Chondrocyte (in vitro differentiated cells): ENCODE results near the gene GADD45GIP1. TPM values are rescaled to one million over a fixed set of nuclear protein-coding genes. Genes with fewer than 3 reads are reported as not detected.

Experiments used
- DNase-seq: peaks from one replicate; pipeline ENCODE4 v3.0.0; 2021; ENCODE audit warnings: mixed read lengths, low spot score
- H3K27ac Mint-ChIP-seq: one replicate; pipeline ENCODE4 v1.8.0; 2021; ENCODE audit warnings: mild to moderate bottlenecking, moderate library complexity, mixed read lengths; ENCODE audit not compliant: unreplicated experiment
- H3K27me3 Mint-ChIP-seq: 2 replicates; pipeline ENCODE4 v1.8.0; 2021; ENCODE audit warnings: low read depth, mixed read lengths
- H3K36me3 Mint-ChIP-seq: 2 replicates; pipeline ENCODE4 v1.8.0; 2021; ENCODE audit warnings: low read depth, mixed read lengths
- H3K4me1 Mint-ChIP-seq: 2 replicates; pipeline ENCODE4 v1.8.0; 2021; ENCODE audit warnings: low read depth, mild to moderate bottlenecking, mixed read lengths
- H3K4me3 Mint-ChIP-seq: one replicate; pipeline ENCODE4 v1.8.0; 2021; ENCODE audit warnings: mild to moderate bottlenecking, moderate library complexity, mixed read lengths; ENCODE audit not compliant: unreplicated experiment
- H3K9me3 Mint-ChIP-seq: 2 replicates; pipeline ENCODE4 v1.8.0; 2021; ENCODE audit warnings: low read depth, mixed read lengths
- CTCF ChIP-seq: fragments of 200-600 bp; sonication (generic); IDR thresholded peaks from 2 replicates; pipeline ENCODE4 v1.5.0; 2021; ENCODE audit warnings: antibody characterized with exemption, mild to moderate bottlenecking, moderate library complexity
- total RNA-seq: library from RNA; stranded (reverse); gene quantifications from 3 replicates; pipeline ENCODE4 v1.2.1, GENCODE V29; 2021

GADD45GIP1 gene
- total RNA-seq, 1 donor from 2014 or later, result 29.1 TPM

DNA sequence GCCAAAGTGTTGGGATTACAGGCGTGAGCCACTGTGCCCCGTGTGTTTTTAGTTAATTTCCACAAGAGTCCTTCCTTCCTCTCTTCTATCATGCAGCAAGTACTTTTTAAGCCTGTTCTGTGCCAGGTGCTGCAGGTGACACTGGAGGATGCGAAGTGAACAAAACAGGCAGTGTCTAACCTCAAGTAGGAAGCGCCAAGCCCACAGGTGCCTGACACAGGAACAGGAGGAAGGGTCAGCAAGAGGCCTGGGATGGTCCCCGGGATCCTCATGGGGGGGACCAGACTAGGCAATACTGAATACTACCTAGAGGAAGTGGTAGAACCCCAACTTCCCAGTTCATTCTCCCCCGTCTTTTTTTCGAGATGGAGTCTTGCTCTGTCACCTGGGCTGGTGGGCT lies 20.4 kb downstream of the GADD45GIP1 start:
- Mint-ChIP-seq H3K9me3 (no peaks in the 10 kb centered on the region), H3K4me3 (no peak overlapping the region), H3K27ac (no peak overlapping the region), H3K27me3 (no peaks in the 10 kb centered on the region), H3K36me3 (peaks cover 22% of the 10 kb centered on the region), H3K4me1 (peaks cover 48% of the 10 kb centered on the region)
- DNase-seq, result no peak
- TF ChIP-seq CTCF, result no peak

- Mint-ChIP-seq H3K36me3 (peaks cover 12% of the 10 kb centered on the region), H3K4me3 (no peak overlapping the region), H3K9me3 (no peaks in the 10 kb centered on the region), H3K27ac (no peak overlapping the region), H3K27me3 (no peaks in the 10 kb centered on the region), H3K4me1 (peaks cover 34% of the 10 kb centered on the region)
- TF ChIP-seq CTCF, result no peak
- no peak for DNase-seq
These were observed 22.0 kb downstream of the GADD45GIP1 start for GRCh38 chr19:12935071-12935470.

GRCh38 chr19:12933287-12934072 lies 23.5 kb downstream of the GADD45GIP1 start, which contains the start of gene FARSA:
Gene FARSA, minus strand, starts transcription at chr19:12933711. Its CDS starts 15 bp downstream, at chr19:12933696.
- peaks cover 26% of the 10 kb centered on the region for H3K4me1 Mint-ChIP-seq
- peaks cover 5% of the 10 kb centered on the region for H3K36me3 Mint-ChIP-seq
- H3K27me3 Mint-ChIP-seq, result no peaks in the 10 kb centered on the region
- no peak for DNase-seq
- peak within 1 kb of the TSS; percentile 85 for H3K27ac Mint-ChIP-seq
- H3K9me3 Mint-ChIP-seq, result no peaks in the 10 kb centered on the region
- TF ChIP-seq CTCF, result no peak
- peak within 1 kb of the TSS; percentile 95 for H3K4me3 Mint-ChIP-seq

DNA sequence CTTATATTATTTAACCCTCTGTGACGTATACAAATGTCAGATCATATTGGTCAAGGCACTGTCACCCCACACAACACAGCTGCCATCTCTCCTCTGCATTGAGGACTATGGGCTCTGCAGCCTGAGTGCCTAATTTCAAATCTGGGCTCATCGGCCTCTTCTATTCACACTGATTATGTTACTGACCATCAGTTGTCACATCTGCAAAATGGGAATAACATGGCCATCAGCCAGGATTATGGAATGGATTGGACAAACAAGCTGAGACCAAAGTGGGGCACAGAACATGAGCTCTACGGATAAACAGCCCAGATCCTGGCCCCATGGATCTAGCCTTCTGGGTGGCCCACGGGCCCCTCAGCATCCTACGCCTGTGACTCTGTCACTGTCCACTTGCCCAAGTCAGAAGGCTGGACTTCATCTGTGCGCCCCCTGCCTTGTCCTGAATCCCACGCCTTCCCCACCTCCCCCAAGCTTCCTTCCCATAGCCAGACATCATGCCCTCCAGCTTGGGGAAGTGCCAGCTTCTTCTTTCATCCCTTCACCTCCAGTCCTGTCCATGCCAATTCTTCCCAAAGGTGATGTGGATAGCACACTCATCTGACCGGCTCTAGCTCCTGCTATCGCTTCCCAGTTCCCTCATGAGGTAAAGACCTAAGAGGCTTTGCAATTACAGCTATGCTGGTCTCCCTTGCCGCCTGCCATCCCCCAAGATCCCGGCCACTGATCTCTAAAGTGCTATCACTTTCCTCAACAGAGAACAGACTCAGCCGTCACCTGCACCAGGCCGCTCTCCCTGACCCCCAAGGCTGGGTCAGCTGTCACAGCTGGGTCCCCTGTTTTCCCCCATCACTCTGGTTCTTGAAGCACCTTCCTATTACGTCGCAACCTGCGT lies 24.4 kb downstream of the GADD45GIP1 start:
- no peak for DNase-seq
- no peaks in the 10 kb centered on the region for H3K27me3 Mint-ChIP-seq
- peaks cover 22% of the 10 kb centered on the region for H3K4me1 Mint-ChIP-seq
- no peak for TF ChIP-seq CTCF
- peak overlapping the region; percentile 95 for H3K4me3 Mint-ChIP-seq
- peak overlapping the region; percentile 85 for H3K27ac Mint-ChIP-seq
- no peaks in the 10 kb centered on the region for H3K9me3 Mint-ChIP-seq
- H3K36me3 Mint-ChIP-seq, result peaks cover 9% of the 10 kb centered on the region

- H3K4me3 Mint-ChIP-seq, result no peak overlapping the region
- DNase-seq, result no peak
- H3K27ac Mint-ChIP-seq, result no peak overlapping the region
- H3K9me3 Mint-ChIP-seq, result no peaks in the 10 kb centered on the region
- H3K4me1 Mint-ChIP-seq, result peaks cover 17% of the 10 kb centered on the region
- no peak for TF ChIP-seq CTCF
- peaks cover 16% of the 10 kb centered on the region for H3K36me3 Mint-ChIP-seq
- no peaks in the 10 kb centered on the region for H3K27me3 Mint-ChIP-seq
These were observed 26.9 kb downstream of the GADD45GIP1 start for GRCh38 chr19:12930002-12930645.
